Natural killer cell (primary cell): Measurements from ENCODE around the gene CORIN. TPM values are rescaled to one million over a fixed set of nuclear protein-coding genes. Genes with fewer than 3 reads are reported as not detected.

Experiments
- ATAC-seq, 3 donors: fragments of 150-1000 bp in 2 of 3; fragments of 200-7000 bp in 1 of 3; cut with Tn5 transposase; 1 replicate in 1 of 3; 2 replicates in 2 of 3; pipeline ENCODE4 v1.10.0; 2021; ENCODE audit warnings: mild to moderate bottlenecking in 2 of 3, moderate library complexity in 2 of 3
- DNase-seq, 2 donors: peaks; one replicate each; pipeline versions ENCODE4 v3.0.0 to v3.0.0-alpha.2; 2013 to 2021; ENCODE audit warnings: mixed read lengths in 1 of 2
- H3K27ac ChIP-seq: one replicate; pipeline ENCODE4 v1.5.1; 2013; ENCODE audit warnings: mild to moderate bottlenecking, low read length
- H3K27me3 ChIP-seq: one replicate; pipeline ENCODE4 v1.6.1; 2013; ENCODE audit warnings: low read length; ENCODE audit not compliant: control insufficient read depth, insufficient read depth
- H3K36me3 ChIP-seq: one replicate; pipeline ENCODE4 v1.6.1; 2013; ENCODE audit warnings: low read length; ENCODE audit not compliant: control insufficient read depth, insufficient read depth
- H3K4me1 ChIP-seq: one replicate; pipeline ENCODE4 v1.6.1; 2013; ENCODE audit warnings: low read length; ENCODE audit not compliant: control insufficient read depth, insufficient read depth
- H3K4me3 ChIP-seq: one replicate; pipeline ENCODE4 v1.5.1; 2013; ENCODE audit warnings: low read length
- H3K9me3 ChIP-seq: one replicate; pipeline ENCODE4 v1.6.1; 2013; ENCODE audit warnings: low read length; ENCODE audit not compliant: control insufficient read depth, insufficient read depth
- H3K27ac Mint-ChIP-seq, 2 donors: one replicate each; pipeline ENCODE4 v1.8.0; 2022; ENCODE audit warnings: mild to moderate bottlenecking in 2 of 2, mixed read lengths in 2 of 2, moderate library complexity in 1 of 2
- H3K27me3 Mint-ChIP-seq, 2 donors: one replicate each; pipeline ENCODE4 v1.8.0; 2022; ENCODE audit warnings: low read depth in 2 of 2, mixed read lengths in 2 of 2
- H3K36me3 Mint-ChIP-seq: one replicate; pipeline ENCODE4 v1.8.0; 2022; ENCODE audit warnings: mixed read lengths
- H3K4me1 Mint-ChIP-seq, 2 donors: one replicate each; pipeline ENCODE4 v1.8.0; 2022; ENCODE audit warnings: mixed read lengths in 2 of 2
- H3K4me3 Mint-ChIP-seq: one replicate; pipeline ENCODE4 v1.8.0; 2022; ENCODE audit warnings: mild to moderate bottlenecking, moderate library complexity, mixed read lengths
- H3K9me3 Mint-ChIP-seq, 2 donors: one replicate each; pipeline ENCODE4 v1.8.0; 2022; ENCODE audit warnings: mixed read lengths in 2 of 2
- CTCF ChIP-seq: fragments of 200-600 bp; IDR thresholded peaks from one replicate; pipeline ENCODE4 v1.8.0; 2022; ENCODE audit warnings: antibody characterized with exemption
- WGBS: methylation state at CpG from one replicate; pipeline ENCODE4 v1.1.7; 2013; ENCODE audit warnings: missing lambda C conversion rate; ENCODE audit not compliant: insufficient coverage; 5-methylcytosine and 5-hydroxymethylcytosine counted together
- intact Hi-C: fragments of 100-400 bp; cut with micrococcal nuclease; formaldehyde crosslinking; loops from one replicate; pipeline ENCODE4 v1.14.2; 2022
- total RNA-seq, 4 donors: library from RNA; stranded (reverse); fragments of 120-200 nt in 1 of 4; gene quantifications; one replicate each; pipeline versions ENCODE4 v1.2.3 to v1.2.4, GENCODE V29; 2013 to 2022

The CORIN gene
- total RNA-seq, 3 donors from 2014 or later (not counting 1 experiment from before 2014, with no cell fraction given) = 0.78 TPM; not detected in 2

- H3K36me3 ChIP-seq = peaks cover 7% of the 10 kb centered on the region
- H3K4me1 ChIP-seq = no peaks in the 10 kb centered on the region
- Mint-ChIP-seq H3K27me3 (no peaks in the 10 kb centered on the region), H3K4me1 (no peaks in the 10 kb centered on the region), H3K4me3 (no peak overlapping the region), H3K9me3 (no peaks in the 10 kb centered on the region), H3K36me3 (no peaks in the 10 kb centered on the region), H3K27ac (no peak overlapping the region)
- no peaks in the 10 kb centered on the region for H3K9me3 ChIP-seq
- no peak for DNase-seq
- no peak overlapping the region for H3K27ac ChIP-seq
- TF ChIP-seq CTCF = no peak
- WGBS = 80% methylated on average over 2 of the region's 2 CpGs
- H3K4me3 ChIP-seq = no peak overlapping the region
- ATAC-seq = no peak
- intact Hi-C loops = no loop called here
- no peaks in the 10 kb centered on the region for H3K27me3 ChIP-seq
These were observed 10.2 kb upstream of the CORIN start for GRCh38 chr4:47848041-47848440.

- intact Hi-C loops = no loop called here
- Mint-ChIP-seq H3K36me3 (no peaks in the 10 kb centered on the region), H3K9me3 (no peaks in the 10 kb centered on the region)
These were observed 5.1 kb upstream of the CORIN start for GRCh38 chr4:47842985-47843384.

GRCh38 chr4:47840291-47840690 lies 2.4 kb upstream of the CORIN start:
- DNase-seq (no peak), ATAC-seq (no peak)
- peaks cover 3% of the 10 kb centered on the region for H3K36me3 ChIP-seq
- H3K4me1 ChIP-seq = peaks cover 27% of the 10 kb centered on the region
- H3K27ac Mint-ChIP-seq = no peak overlapping the region
- H3K9me3 ChIP-seq = no peaks in the 10 kb centered on the region
- no peak for TF ChIP-seq CTCF
- H3K27me3 Mint-ChIP-seq = peaks cover 0 to 1% of the 10 kb centered on the region in 2 donors
- 95% methylated on average over 1 of the region's 1 CpG for WGBS
- no peak overlapping the region for H3K27ac ChIP-seq
- H3K4me3 ChIP-seq = no peak overlapping the region
- intact Hi-C loops = no loop called here
- peaks cover 6% of the 10 kb centered on the region for H3K27me3 ChIP-seq
- peaks cover 24 to 30% of the 10 kb centered on the region in 2 donors for H3K4me1 Mint-ChIP-seq
- no peak overlapping the region for H3K4me3 Mint-ChIP-seq
- H3K36me3 Mint-ChIP-seq = no peaks in the 10 kb centered on the region
- H3K9me3 Mint-ChIP-seq = no peaks in the 10 kb centered on the region

More at GRCh38 chr4:47842985-47843384, 5.1 kb upstream of the CORIN start:
- H3K27ac Mint-ChIP-seq = no peak overlapping the region
- DNase-seq (no peak), ATAC-seq (no peak)
- Histone ChIP-seq H3K9me3 (no peaks in the 10 kb centered on the region), H3K27me3 (no peaks in the 10 kb centered on the region), H3K27ac (no peak overlapping the region), H3K36me3 (peaks cover 3% of the 10 kb centered on the region), H3K4me1 (peaks cover under 1% of the 10 kb centered on the region), H3K4me3 (no peak overlapping the region)
- peaks cover 3% of the 10 kb centered on the region in 2 donors for H3K4me1 Mint-ChIP-seq
- H3K4me3 Mint-ChIP-seq = no peak overlapping the region
- no peak for TF ChIP-seq CTCF
- no peaks in the 10 kb centered on the region for H3K27me3 Mint-ChIP-seq

- Histone ChIP-seq H3K27me3 (peaks cover 7% of the 10 kb centered on the region), H3K4me1 (peaks cover 28% of the 10 kb centered on the region), H3K9me3 (no peaks in the 10 kb centered on the region), H3K27ac (no peak overlapping the region), H3K36me3 (peaks cover 3% of the 10 kb centered on the region), H3K4me3 (no peak overlapping the region)
- Mint-ChIP-seq H3K4me3 (peak overlapping the region; percentile 31), H3K36me3 (no peaks in the 10 kb centered on the region), H3K9me3 (no peaks in the 10 kb centered on the region), H3K4me1 (peaks cover 27 to 33% of the 10 kb centered on the region in 2 donors), H3K27me3 (peaks cover under 1 to 9% of the 10 kb centered on the region in 2 donors), H3K27ac (no peak overlapping the region)
- intact Hi-C loops = loop anchor here (2.0 kb wide), 1 partner anchor 170 kb away; no protein-coding TSS in a partner anchor
- no peak for TF ChIP-seq CTCF
- WGBS = 75% methylated on average over 3 of the region's 5 CpGs
- peak in 1 of 2 donors; percentile 62 for DNase-seq
- peak in 1 of 3 donors; percentile 7 for ATAC-seq
These were observed 1.4 kb upstream of the CORIN start for GRCh38 chr4:47839259-47839658.
